Epithelial cell of prostate (primary cell): ENCODE results near the gene CREBBP.
A peak's percentile ranks its signal among the peaks of the same experiment; 100 is the strongest.
"Not testable (repeated sequence)": the region's sequence is repeated elsewhere in the genome, so short reads cannot be mapped to it uniquely, and the experiment has no call there.

Experiments used
- DNase-seq: peaks from one replicate; pipeline ENCODE4 v3.0.0-alpha.2; 2011; ENCODE audit warnings: low read depth, low spot score
- H3K27ac ChIP-seq: fragments of 450-650 bp; 2 replicates; pipeline ENCODE4 v1.5.1; 2017; ENCODE audit warnings: mild to moderate bottlenecking

The CREBBP gene

DNA sequence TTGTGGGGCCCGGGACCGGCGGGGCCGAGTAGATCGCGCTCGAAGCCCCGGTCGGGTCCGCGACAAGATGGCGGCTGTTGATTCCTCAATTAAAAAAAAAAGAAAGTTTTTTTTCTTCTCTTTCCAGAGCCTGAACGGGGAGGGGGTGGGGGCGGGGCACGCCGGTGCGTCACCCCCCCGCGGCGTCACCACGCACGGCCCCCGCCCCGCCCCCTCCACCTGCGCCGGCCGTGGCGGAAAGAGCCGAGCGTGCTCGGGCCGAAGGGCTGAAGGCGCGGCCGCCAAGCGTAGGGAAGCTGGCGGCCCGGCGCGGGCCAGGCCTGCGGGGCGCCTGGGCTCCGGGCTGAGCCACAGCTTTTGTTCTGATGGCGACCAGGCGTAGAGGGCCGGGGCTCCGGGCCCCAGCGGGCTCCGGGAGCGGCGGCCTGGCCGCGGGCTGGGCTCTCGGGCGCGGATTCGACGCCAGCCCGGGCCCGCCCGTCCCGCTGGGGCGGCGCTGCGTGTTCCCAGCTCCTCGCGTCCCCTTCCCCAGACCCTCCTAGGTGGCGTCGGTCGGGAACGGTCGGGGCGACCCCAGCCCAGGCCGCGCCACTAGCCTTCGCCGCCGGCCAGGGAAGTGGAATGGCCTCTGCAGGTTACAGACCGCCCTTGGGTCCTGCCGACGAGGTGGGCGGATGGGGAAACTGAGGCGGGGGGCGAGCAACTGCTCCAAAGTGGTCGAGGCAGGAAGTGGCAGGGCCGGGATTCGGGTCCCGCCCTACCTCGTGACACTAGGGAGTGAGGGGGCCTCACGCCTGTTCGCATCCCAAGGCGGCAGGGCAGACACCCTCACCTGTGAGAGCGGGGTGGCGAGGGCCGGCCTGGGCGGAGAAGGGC, at the start of gene CREBBP:
Gene CREBBP (minus strand): TSS at position 91 of the 876 bp plus-strand sequence. CDS start 797 bp downstream, outside the sequence.
- H3K27ac ChIP-seq = peak within 1 kb of the TSS; percentile 66
- no peak for DNase-seq

DNA sequence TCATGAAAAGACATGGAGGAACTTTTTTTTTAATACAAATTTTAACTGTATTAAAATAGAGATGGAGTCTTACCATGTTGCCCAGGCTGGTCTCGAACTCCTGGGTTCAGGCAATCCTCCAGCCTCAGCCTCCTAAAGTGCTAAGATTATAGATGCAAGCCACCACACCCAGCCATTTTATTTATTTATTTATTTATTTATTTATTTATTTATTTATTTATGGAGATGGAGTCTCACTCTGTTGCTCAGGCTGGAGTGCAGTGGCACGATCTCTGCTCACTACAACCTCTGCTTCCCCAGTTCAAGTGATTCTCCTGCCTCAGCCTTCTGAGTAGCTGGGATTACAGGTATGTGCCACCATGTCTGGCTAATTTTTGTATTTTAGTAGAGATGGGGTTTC, 46.6 kb upstream of the CREBBP start:
- not testable (repeated sequence) for DNase-seq, H3K27ac ChIP-seq

DNA sequence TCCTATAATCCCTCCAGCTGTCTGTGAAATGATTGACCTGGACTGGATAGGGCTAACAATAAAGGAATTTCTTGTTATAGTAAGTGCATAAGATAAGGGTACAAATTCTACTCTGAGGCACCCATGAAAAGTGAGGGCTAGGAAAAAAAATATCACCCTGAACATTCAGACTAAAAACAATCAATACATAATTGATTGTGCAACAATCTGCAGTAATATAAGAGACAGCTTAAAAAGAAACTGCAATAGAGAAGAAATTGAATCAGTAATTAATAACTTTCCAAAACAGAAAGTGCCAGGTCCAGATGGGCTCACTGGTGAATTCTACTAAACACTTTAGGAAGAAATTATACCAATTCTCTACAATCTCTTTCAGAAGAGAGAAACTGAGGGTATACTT, 44.2 kb upstream of the CREBBP start:
- no peak for DNase-seq
- H3K27ac ChIP-seq = no peak overlapping the region

DNA sequence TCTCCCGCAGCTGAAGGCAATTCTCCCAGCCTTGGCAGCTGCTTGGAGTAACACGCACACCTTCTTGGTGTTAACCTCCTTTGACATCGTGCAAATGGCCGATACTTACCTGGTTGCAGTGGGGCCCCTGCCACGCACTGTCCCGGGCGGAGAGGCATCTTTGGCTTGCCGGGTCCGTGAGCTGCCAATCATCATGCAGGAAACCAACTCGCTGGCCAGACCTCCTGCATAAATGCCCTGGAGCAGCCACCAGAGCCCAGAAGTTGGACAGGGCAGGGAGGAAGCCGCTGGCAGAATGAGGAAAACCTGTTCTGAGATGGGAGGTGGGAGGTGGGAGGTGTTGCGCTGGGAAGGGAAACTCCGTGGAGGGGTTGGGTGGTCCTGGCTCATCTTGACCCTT, 41.7 kb upstream of the CREBBP start:
- no peak for DNase-seq
- no peak overlapping the region for H3K27ac ChIP-seq

DNA sequence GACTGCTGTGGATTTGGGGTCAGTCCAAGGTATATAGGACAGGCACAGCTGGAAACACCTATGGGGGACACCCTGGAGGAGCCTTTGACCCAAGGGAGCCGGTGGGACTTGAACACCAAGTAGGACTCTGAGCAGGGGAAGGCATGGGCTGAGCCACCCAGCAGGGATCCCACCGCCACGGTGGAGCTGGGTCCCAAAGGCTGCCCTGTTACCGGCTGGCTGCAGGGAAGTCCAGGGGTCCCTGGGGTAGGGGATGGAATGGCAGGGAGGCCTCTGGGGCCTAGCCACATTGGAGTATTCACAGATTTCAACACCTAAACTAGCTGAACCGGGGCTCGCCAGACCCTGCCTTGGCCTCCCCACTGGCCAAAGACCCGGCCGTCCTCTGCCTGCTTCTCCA, 39.7 kb upstream of the CREBBP start:
- H3K27ac ChIP-seq = no peak overlapping the region
- DNase-seq = no peak

DNA sequence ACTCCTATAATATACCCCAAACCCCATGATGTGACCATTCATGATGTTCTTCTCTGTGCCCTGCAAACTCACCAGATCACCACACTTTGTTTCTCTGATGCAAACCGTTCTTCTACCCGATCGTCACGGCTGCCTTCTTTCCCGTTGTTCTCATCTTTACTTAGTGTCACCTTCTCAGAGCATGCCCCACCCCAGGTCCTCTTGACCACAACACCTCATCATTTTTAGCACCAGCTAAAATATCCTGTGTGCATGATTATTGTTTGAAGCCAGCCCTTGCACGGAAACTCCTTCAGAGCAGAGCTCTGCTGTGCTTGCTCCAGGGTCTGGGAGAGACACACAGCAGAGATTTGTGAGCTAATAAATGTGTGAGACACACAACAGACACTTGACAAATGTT, 38.9 kb upstream of the CREBBP start:
- H3K27ac ChIP-seq = no peak overlapping the region
- no peak for DNase-seq

DNA sequence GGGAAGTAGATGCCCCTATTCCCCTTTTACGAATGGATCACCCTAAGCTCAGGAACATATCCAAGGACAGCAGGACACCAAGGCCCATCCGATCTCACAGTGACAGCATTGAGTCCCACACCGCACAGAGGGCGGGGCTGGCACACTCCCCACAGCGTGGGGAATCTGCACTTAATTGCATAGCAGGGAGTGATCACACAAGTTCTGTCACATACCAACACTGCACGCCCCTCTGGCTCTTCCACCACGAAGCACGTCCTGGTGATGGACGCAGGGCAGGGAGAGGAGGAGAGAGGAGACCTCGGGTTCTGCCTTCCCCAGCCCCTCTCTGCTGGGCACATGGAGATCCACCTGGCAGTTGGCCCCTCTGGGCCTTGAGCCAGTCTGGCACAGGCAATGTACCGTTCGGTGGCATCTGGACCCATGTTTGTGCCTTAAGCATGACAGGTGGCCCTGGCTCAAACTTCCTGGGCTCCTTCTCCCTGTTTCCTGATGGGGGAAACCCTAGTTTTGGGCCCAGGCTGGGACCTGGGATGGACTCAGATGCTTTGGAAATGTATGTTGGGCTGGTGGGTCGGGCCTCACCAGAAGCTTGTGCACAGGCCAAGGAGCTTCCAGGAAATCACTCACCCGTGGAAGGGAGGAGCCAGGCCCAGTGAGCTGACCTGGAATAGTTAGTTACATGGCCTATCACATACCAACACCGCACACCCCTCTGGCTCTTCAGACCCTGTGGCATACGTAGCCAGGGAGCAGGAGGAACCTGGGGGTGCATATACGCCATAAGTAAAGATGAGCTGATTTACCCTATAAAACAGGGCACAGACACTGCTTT, 35.1 kb upstream of the CREBBP start:
- no peak overlapping the region for H3K27ac ChIP-seq
- DNase-seq = no peak

DNA sequence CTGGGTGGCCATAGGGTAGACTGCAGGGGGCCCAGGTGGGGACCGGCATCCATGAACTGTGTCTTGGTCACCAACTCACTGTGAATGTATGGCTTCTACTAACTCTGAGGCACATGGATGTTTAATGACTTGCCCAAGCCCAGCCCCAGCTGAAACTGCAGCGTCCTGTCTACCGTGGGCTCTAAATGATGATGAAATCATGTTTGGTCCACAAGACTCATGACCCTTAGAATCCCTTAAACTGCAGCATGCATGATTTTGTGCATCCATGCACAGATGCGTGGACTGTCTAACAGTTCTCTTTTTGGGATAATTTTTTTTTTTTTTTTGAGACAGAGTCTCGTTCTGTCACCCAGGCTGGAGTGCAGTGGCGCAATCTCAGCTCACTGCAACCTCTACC, 32.4 kb upstream of the CREBBP start:
- H3K27ac ChIP-seq = no peak overlapping the region
- DNase-seq = no peak

DNA sequence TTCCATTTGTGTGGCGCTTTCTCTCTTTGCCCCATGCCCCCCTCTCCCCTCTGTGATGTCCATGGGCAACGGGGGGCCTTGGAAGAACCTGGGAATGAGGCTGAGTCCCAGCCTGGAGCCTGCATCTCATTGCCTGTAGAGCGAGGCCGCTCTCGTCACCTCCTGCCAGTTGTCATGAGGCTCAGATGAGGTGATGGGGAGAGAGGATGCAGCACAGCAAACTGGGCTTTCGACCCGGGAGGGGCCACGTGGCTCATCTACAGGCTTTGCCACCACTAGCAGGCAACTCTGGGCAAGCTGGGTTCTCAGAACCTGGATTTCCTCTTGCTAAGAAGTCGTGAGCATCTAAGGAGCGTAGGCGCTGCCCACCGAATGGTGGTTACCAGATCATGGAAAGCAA, 31.9 kb upstream of the CREBBP start:
- DNase-seq = no peak
- no peak overlapping the region for H3K27ac ChIP-seq

DNA sequence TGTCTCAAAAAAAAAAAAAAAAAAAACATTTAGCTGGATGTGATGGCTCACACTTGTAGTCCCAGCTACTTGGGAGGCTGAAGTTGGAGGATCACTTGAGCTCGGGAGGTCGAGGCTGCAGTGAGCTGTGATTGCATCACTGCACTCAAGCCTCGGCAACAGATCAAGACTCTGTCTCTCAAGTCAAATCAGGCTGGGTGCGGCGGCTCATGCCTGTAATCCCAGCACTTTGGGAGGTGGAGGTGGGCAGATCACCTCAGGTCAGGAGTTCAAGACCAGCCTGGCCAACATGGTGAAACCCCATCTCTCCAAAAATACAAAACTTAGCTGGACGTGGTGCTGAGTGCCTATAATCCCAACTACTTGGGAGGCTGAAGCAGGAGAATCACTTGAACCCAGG, 31.2 kb upstream of the CREBBP start:
- not testable (repeated sequence) for H3K27ac ChIP-seq, DNase-seq

DNA sequence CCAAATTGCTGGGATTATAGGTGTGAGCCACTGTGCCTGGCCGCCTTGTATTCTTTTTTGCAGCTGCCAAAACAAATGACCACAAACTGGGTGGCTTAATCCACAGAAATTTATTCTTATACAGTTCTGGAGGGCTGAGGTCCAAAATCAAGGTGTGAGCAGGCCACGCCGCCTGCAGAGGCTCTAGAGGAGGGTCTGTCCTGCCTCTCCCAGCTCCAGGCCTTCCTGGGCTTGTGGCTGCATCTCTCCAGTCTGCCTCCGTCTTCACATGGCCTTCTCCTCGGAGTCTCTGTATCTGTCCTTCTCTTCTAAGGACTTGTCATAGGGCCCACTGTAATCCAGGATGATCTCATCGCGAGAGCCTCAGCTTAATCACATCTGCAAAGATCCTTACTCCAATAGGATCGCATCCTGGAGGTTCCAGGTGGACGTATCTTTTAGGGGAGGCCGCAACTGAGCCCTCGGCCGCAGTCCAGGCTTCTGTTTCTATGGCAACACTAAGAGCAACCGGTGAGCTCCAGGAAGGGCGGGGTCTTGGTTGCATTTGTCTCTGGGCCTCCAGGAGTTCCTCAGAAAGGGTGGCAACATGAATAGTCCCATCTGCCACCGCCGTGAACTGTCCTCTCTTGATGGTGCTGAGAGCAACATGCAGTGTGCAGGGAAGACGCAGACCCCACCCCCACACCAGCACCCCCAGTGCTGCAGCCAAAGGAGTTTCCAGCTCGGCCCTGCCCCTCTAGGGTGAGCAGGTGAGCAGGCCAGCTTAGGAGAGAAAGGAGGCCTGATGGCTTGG, 29.5 kb upstream of the CREBBP start:
- no peak overlapping the region for H3K27ac ChIP-seq
- DNase-seq = no peak

DNA sequence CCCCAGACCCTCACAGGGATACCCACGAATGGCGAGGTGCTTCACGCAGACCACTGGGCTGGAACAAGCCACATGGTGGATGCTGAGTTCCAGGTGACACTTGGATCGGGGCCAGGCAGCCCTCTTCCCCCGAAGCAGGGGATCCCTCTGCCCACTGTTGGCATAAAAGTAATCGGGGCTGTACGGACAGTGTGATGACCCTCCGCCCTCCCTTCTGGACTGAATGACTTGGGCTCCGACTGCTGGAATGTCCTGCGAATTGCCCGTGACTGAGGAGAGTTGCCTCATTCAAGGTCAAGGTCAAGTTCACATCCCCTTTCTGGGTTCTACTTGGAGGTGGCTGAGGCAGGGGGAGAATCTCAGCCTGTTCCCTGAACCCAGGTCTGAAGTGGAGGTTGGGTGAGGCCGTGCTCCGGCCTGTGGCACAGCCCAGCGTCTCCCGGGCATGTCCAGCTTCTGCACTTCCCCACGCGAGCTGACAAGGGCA, 28.5 kb upstream of the CREBBP start:
- H3K27ac ChIP-seq = no peak overlapping the region
- no peak for DNase-seq

DNA sequence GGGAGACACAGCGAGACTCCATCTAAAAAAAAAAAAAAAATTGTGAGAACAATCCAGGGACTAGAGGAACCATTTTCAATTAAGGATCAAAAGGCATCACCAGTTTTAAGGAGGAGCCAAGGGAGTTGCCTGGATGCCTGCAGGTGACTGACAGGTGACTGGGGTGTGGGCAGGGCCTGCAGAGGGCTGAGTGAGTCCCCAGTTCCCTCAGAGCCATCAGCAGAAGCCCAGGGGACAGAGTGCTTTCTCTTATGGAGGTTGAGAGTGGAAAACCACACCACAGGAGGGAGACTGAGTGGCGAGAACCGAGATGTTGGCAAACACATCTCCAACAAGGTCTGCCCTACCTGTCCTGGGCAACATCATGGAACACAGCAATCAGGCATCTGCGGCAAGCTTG, 27.1 kb upstream of the CREBBP start:
- no peak overlapping the region for H3K27ac ChIP-seq
- DNase-seq = no peak

DNA sequence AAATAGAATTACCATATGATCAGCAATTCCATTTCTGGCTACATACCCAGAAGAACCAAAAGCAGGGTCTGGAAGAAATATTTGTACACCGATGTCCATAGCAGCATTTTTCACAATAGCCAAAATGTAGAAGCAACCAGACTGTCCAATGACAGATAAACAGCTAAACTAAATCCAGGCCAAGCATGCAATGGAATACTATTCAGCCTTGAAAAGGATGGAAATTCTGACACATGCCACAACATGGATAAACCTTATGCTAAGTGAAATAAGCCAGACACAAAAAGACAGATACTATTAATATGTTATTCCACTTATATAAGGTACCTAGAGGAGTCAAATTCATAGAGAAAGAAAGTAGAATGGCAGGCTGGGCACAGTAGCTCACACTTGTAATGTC, 25.9 kb upstream of the CREBBP start:
- H3K27ac ChIP-seq = no peak overlapping the region
- no peak for DNase-seq

DNA sequence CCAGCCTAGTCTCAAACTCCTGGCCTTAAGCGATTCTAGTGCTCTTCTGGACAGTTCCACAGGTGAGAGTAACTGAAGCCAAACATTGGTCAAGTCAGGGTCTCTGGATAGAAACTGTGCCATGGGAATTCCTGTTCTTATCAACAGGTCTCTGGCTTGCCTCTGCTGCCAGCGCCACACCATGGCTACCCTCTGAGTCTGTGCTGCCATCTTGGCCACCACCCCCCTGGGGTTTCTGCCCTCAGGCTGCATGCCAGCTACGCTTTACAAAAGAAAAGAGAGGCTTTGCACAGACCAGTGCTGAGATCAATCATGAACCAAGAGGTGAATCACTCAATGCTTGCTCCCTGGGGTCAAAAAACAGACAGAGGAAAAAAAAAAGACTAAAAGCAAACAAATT, 24.4 kb upstream of the CREBBP start:
- no peak overlapping the region for H3K27ac ChIP-seq
- DNase-seq = no peak

DNA sequence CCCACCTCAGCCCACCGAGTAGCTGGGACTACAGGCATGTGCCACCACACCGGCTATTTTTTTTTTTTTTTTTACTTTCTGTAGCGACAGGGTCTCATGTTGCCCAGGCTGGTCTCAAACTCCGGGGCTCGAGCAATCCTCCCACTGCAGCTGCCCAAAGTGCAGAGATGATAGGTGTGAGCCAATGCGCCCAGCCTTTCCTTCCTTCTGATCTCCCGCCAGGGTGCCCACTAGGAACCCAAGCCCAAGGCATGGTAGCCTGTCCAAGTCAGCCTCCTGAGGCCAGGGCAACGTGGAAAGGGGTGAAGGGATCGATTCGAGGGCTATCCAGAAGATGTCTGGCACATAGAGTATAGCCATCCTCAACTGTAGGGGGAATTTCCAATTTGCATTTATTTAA, 9.6 kb upstream of the CREBBP start:
- H3K27ac ChIP-seq = no peak overlapping the region
- DNase-seq = no peak

DNA sequence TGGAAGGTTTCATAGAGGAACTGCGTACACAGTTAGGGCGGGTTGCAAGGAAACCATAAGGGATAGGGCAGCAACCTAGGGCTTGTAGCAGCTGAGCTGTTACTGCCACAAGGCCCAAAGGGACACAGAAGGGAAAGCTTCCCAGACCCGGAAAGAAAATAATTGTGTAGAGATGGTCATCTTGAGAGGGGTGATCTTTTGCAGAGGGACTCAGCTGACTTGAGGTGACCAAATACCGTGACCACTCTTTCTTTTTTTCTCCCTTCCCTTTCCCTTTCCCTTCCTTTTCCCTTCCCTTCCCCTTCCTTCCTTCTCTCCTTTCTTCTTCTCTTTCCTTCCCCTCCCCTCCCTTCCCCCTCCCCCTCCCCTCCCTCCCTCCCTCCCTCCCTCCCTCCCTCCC, 8.5 kb upstream of the CREBBP start:
- no peak overlapping the region for H3K27ac ChIP-seq
- DNase-seq = no peak

DNA sequence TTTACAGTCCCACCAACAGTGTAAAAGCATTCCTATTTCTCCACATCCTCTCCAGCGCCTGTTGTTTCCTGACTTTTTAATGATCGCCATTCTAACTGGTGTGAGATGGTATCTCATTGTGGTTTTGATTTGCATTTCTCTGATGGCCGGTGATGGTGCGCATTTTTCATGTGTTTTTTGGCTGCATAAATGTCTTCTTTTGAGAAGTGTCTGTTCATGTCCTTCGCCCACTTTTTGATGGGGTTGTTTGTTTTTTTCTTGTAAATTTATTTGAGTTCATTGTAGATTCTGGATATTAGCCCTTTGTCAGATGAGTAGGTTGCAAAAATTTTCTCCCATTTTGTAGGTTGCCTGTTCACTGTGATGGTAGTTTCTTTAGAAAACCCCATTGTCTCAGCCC, 5.5 kb upstream of the CREBBP start:
- DNase-seq, H3K27ac ChIP-seq: not testable (repeated sequence)

DNA sequence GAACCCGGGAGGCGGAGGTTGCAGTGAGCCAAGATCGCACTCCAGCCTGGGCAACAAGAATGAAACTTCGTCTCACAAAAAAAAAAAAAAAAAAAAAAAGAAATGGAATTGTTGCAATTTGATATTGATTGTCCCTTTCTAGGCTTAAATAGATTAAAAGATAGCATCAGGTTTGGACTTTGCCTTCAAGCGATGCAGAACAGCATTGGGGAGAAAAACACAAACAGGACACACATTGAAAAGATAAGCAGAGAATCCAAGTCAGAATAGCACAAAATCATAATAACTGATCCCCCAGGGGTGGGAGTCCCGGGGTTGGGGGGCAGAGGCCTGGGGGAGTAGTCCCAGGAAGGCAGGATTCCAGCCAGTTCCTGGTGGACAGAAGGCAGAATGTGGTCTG, 3.9 kb upstream of the CREBBP start:
- no peak for DNase-seq
- no peak overlapping the region for H3K27ac ChIP-seq

DNA sequence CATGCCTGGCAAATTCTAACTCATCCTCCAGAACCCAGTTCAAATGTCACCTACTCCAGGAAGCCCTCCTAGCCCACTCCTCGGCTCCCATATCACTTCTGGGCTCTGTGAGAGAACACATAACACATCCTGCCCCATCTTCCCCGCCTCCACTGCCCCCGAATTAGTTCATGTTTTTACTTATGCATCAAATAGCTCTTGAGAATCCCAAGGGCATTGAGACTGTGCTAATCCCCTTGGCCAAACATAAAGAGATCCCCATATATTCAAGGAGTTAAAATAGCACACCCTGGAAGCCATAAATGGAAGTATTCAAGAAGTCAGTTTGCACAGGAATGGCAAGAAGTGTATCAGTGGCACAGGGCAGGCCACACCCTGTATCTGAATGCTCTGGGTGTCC, 2.0 kb upstream of the CREBBP start:
- H3K27ac ChIP-seq = no peak overlapping the region
- DNase-seq = no peak
